HepG2 (cell line): ENCODE data around the gene MEIS3. TPM values are rescaled to one million over a fixed set of nuclear protein-coding genes. Genes with fewer than 3 reads are reported as not detected.

Experiments used
- ATAC-seq: fragments of 200-7000 bp; cut with Tn5 transposase; 3 replicates; pipeline ENCODE4 v1.9.1; 2020; ENCODE audit warnings: mild to moderate bottlenecking, moderate library complexity
- BruUV-seq: library from RNA; stranded (reverse); fragments of 400-500 nt; replicated peaks from 2 replicates; lab custom pipeline; 2021; lab: Mats Ljungman, UMichigan
- CTCF ChIA-PET: fragments of 300-600 bp; formaldehyde crosslinking; extraction: SDS; loops from one replicate; lab custom pipeline; 2021; ENCODE audit warnings: low total read pairs, inconsistent platforms, low intra/inter-chr PET ratio; lab: Yijun Ruan, JAX
- POLR2A ChIA-PET: fragments of 350-600 bp; sonication (Branson Sonifier 250); formaldehyde crosslinking; loops from one replicate; lab custom pipeline; 2020; ENCODE audit warnings: antibody characterized with exemption, inconsistent platforms; lab: Yijun Ruan, JAX
- DNase-seq: peaks from one replicate; pipeline ENCODE4 v3.0.0-alpha.2; 2015; ENCODE audit warnings: low spot score
- FAIRE-seq: peaks from 3 replicates; lab custom pipeline; 2011; peaks lifted over from hg19 to GRCh38; lab: Jason Lieb, UNC
- H2AFZ ChIP-seq: one replicate; pipeline ENCODE4 v1.6.1; 2011; ENCODE audit warnings: low read length, inconsistent platforms
- H3K27ac ChIP-seq: fragments of 300-600 bp; 3 replicates; pipeline ENCODE4 v1.8.0; 2011; ENCODE audit warnings: mixed run types, mild to moderate bottlenecking, mixed read lengths, low read length, inconsistent platforms; ENCODE audit not compliant: insufficient read depth; ENCODE audit errors: extremely low read length
- H3K27me3 ChIP-seq, 2 experiments: fragments of 200-600 bp in 1 of 2; 2 replicates in 1 of 2; 3 replicates in 1 of 2; pipeline versions ENCODE4 v1.6.0 to v1.8.0; 2011; ENCODE audit warnings: low read length in 2 of 2, mild to moderate bottlenecking in 2 of 2, moderate library complexity in 2 of 2, inconsistent platforms in 1 of 2; ENCODE audit not compliant: insufficient read depth in 2 of 2, control insufficient read depth in 1 of 2
- H3K36me3 ChIP-seq, 2 experiments: fragments of 200-600 bp in 1 of 2; replicated peaks in 1 of 2; 2 replicates in 1 of 2; 3 replicates in 1 of 2; pipeline versions ENCODE4 v1.5.1 to v1.8.0; 2011; ENCODE audit warnings: low read length in 2 of 2, inconsistent platforms in 1 of 2; ENCODE audit not compliant: insufficient read depth in 2 of 2, control insufficient read depth in 1 of 2
- H3K4me1 ChIP-seq: 2 replicates; pipeline ENCODE4 v1.5.1; 2012; ENCODE audit warnings: low read length, inconsistent platforms; ENCODE audit not compliant: insufficient read depth
- H3K4me2 ChIP-seq: 2 replicates; pipeline ENCODE4 v1.6.0; 2011; ENCODE audit warnings: low read depth, low read length, inconsistent platforms
- H3K4me3 ChIP-seq, 3 experiments: fragments of 200-600 bp in 1 of 3; sonication (generic), shearing (Covaris generic) in 1 of 3; replicated peaks in 1 of 3; 2 replicates each; pipeline ENCODE4 v1.5.1; 2011 to 2016; ENCODE audit warnings: low read length in 3 of 3, inconsistent platforms in 2 of 3, low read depth in 2 of 3, mild to moderate bottlenecking in 2 of 3, control low read depth in 1 of 3, mixed read lengths in 1 of 3; ENCODE audit not compliant: insufficient read depth in 1 of 3
- H3K79me2 ChIP-seq: one replicate; pipeline ENCODE4 v1.6.1; 2011; ENCODE audit warnings: low read length, inconsistent platforms; ENCODE audit not compliant: insufficient read depth
- H3K9ac ChIP-seq: 2 replicates; pipeline ENCODE4 v1.6.0; 2011; ENCODE audit warnings: mild to moderate bottlenecking, low read depth, low read length, inconsistent platforms; ENCODE audit not compliant: insufficient read depth
- H3K9me3 ChIP-seq: 2 replicates; pipeline ENCODE4 v1.5.1; 2012; ENCODE audit warnings: mild to moderate bottlenecking, low read length
- H4K20me1 ChIP-seq: 2 replicates; pipeline ENCODE4 v1.6.0; 2011; ENCODE audit warnings: inconsistent platforms, mild to moderate bottlenecking, low read length, moderate library complexity; ENCODE audit not compliant: insufficient read depth
- ADNP ChIP-seq: sonication (generic); formaldehyde crosslinking; IDR thresholded peaks from 2 replicates; pipeline ENCODE4 v1.4.0; 2020; ENCODE audit warnings: missing genetic modification reagents
- GZF1 ChIP-seq: sonication (generic); formaldehyde crosslinking; IDR thresholded peaks from 2 replicates; pipeline ENCODE4 v1.5.1; 2020; ENCODE audit warnings: mild to moderate bottlenecking, missing genetic modification reagents
- HNF1A ChIP-seq, 2 experiments: sonication (generic) in 1 of 2; formaldehyde crosslinking in 1 of 2; IDR thresholded peaks; 2 replicates each; pipeline versions ENCODE4 v1.4.0 to v1.6.1; 2016 to 2020; ENCODE audit warnings: borderline replicate concordance in 1 of 2, low read depth in 1 of 2, mild to moderate bottlenecking in 1 of 2, missing genetic modification reagents in 1 of 2
- MIER2 ChIP-seq: IDR thresholded peaks from 2 replicates; pipeline ENCODE4 v1.6.1; 2016; ENCODE audit warnings: missing biosample characterization, missing genetic modification reagents
- NCOR1 ChIP-seq: fragments of 200-600 bp; sonication (generic); IDR thresholded peaks from 2 replicates; pipeline ENCODE4 v1.7.0; 2017; ENCODE audit warnings: antibody characterized with exemption, low read length, borderline replicate concordance
- RXRA ChIP-seq: sonication (generic); formaldehyde crosslinking; IDR thresholded peaks from 2 replicates; pipeline ENCODE4 v1.5.1; 2020; ENCODE audit warnings: missing genetic modification reagents
- SRSF9 ChIP-seq: fragments of 200-400 bp; formaldehyde crosslinking; IDR thresholded peaks from 2 replicates; pipeline ENCODE4 v1.6.1; 2018; ENCODE audit warnings: borderline replicate concordance, mild to moderate bottlenecking, low read depth, low read length; ENCODE audit not compliant: insufficient read depth, poor library complexity, severe bottlenecking
- ZFP41 ChIP-seq: sonication (generic); formaldehyde crosslinking; IDR thresholded peaks from 2 replicates; pipeline ENCODE4 v1.4.0; 2020; ENCODE audit warnings: mild to moderate bottlenecking, missing genetic modification reagents, borderline replicate concordance
- ZNF770 ChIP-seq: sonication (generic); formaldehyde crosslinking; IDR thresholded peaks from 2 replicates; pipeline ENCODE4 v1.5.0; 2020; ENCODE audit warnings: mild to moderate bottlenecking, missing genetic modification reagents
- WGBS: methylation state at CpG from one replicate; pipeline ENCODE4 v1.1.6; 2017; ENCODE audit warnings: low lambda C conversion rate; 5-methylcytosine and 5-hydroxymethylcytosine counted together
- in situ Hi-C: cut with HindIII; loops from 2 replicates; pipeline ENCODE4 v1.10.0; 2017; ENCODE audit warnings: low pct_unique_long_range_greater_than_20kb; ENCODE audit not compliant: extremely low pct_ligation_motif_present
- intact Hi-C: fragments of 100-400 bp; cut with micrococcal nuclease; formaldehyde crosslinking; loops from one replicate; pipeline ENCODE4 v1.10.0; 2022; ENCODE audit not compliant: unreplicated experiment
- polyA plus RNA-seq, 8 experiments: library from polyadenylated mRNA; depleted of rRNA in 3 of 8; stranded (reverse) in 7 of 8; unstranded in 1 of 8; fragments of >200 nt; fragmentation: Illumina TruSeq in 4 of 8; extraction: Trizol in 4 of 8; gene quantifications; 2 replicates each; pipeline versions ENCODE4 v1.2.1 to v1.2.3, GENCODE V29; 2011 to 2016; ENCODE audit warnings: low read depth in 4 of 8, missing spikeins in 1 of 8, mixed read lengths in 1 of 8; ENCODE audit not compliant: insufficient read depth in 1 of 8
- total RNA-seq, 5 experiments: library from RNA; depleted of rRNA; stranded (reverse); fragments of >200 nt; fragmentation: Illumina TruSeq; extraction: Trizol; gene quantifications; 2 replicates each; pipeline ENCODE4 v1.2.3, GENCODE V29; 2016; ENCODE audit warnings: low read depth in 1 of 5

Gene MEIS3
- total and polyA plus RNA-seq, 2 of the 13 experiments (the other 11 are each of a cell fraction or from before 2014, with no cell fraction given): 0.09 to 0.70 TPM

- CTCF ChIA-PET: no interaction called here
Measured at GRCh38 chr19:47411101-47411500, 8.2 kb downstream of the MEIS3 start.

More at GRCh38 chr19:47411101-47411500, 8.2 kb downstream of the MEIS3 start:
- ATAC-seq (no peak), FAIRE-seq (no peak), DNase-seq (no peak)
- in situ Hi-C loops: loop anchor here (10.0 kb wide), 1 partner anchor 116 kb away; no protein-coding TSS in a partner anchor
- H4K20me1 ChIP-seq: 0 out of 2 replicates have a peak, but pooled peaks cover 5% of the 10 kb centered on the region
- H3K79me2 ChIP-seq: no peaks in the 10 kb centered on the region
- peaks cover 0 to 46% of the 10 kb centered on the region in 2 experiments; a peak in 4 of 5 replicates for H3K27me3 ChIP-seq
- POLR2A ChIA-PET: no interaction called here
- no peak overlapping the region for H3K4me3 ChIP-seq
- 46% methylated on average over 6 of the region's 8 CpGs for whole genome bisulfite sequencing
- BruUV-seq: no TSS peak
- H3K4me2 ChIP-seq: no peak overlapping the region
- intact Hi-C loops: no loop called here
- peaks cover 5% of the 10 kb centered on the region; the same call in 1 of the 2 replicates for H3K4me1 ChIP-seq
- TF ChIP-seq HNF1A (IDR thresholded peaks at IDR 0.05; ENCODE audit: low read depth): no peak
- no peak for TF ChIP-seq HNF1A (CRISPR knock-in tag; IDR thresholded peaks at IDR 0.05; ENCODE audit: borderline replicate concordance)
- no peak for TF ChIP-seq ZFP41 (CRISPR knock-in tag)
- TF ChIP-seq ZNF770 (CRISPR knock-in tag): no peak
- TF ChIP-seq SRSF9: no peak
- no peak for TF ChIP-seq MIER2
- no peak for TF ChIP-seq RXRA (CRISPR knock-in tag)
- no peak for TF ChIP-seq NCOR1
- TF ChIP-seq ADNP (CRISPR knock-in tag): no peak
- TF ChIP-seq GZF1 (CRISPR knock-in tag): no peak
- H3K36me3 ChIP-seq: no peaks in the 10 kb centered on the region
- H3K9ac ChIP-seq: no peak overlapping the region
- H3K27ac ChIP-seq: no peak overlapping the region
- H3K9me3 ChIP-seq: no peaks in the 10 kb centered on the region
- H2AFZ ChIP-seq: no peak overlapping the region
